Measurements from ENCODE around the gene CNOT3.

GRCh38 chr19:54173951-54174834 is 36.6 kb downstream of the CNOT3 start:
- no peak for TF ChIP-seq CTCF (IDR thresholded peaks at IDR 0.05 in 4 of 5, conservative IDR thresholded peaks at IDR 0.05 in 1 of 5)
- TF ChIP-seq POLR2A (IDR thresholded peaks at IDR 0.05), result no peak
